GM18951 (cell line): ENCODE results near the gene KCTD19.

Experiments used
- POLR2A ChIP-seq: IDR thresholded peaks from 4 replicates; pipeline ENCODE4 v1.6.1; 2011; ENCODE audit warnings: mild to moderate bottlenecking; ENCODE audit not compliant: insufficient read length, insufficient read depth; ENCODE audit errors: extremely low read depth
- in situ Hi-C: fragments of 300-500 bp; cut with MboI; formaldehyde crosslinking; loops from one replicate; pipeline ENCODE4 v1.12.0; 2022; ENCODE audit warnings: low sequenced_read_pairs, mixed read lengths, inconsistent platforms; ENCODE audit not compliant: unreplicated experiment

KCTD19 gene

GRCh38 chr16:67252609-67253497, 73.7 kb downstream of the KCTD19 start:
- in situ Hi-C loops: no loop called here
- TF ChIP-seq POLR2A: no peak

- no peak for TF ChIP-seq POLR2A
- in situ Hi-C loops: no loop called here
These were observed 76.6 kb downstream of the KCTD19 start for GRCh38 chr16:67250045-67250327.

GRCh38 chr16:67249178-67250044, 77.1 kb downstream of the KCTD19 start:
- in situ Hi-C loops: no loop called here
- TF ChIP-seq POLR2A: no peak

GRCh38 chr16:67248401-67249177, 78.0 kb downstream of the KCTD19 start, which contains the start of gene SLC9A5:
Gene SLC9A5 (plus strand): TSS chr16:67248979. CDS start chr16:67249015, 36 bp downstream.
- TF ChIP-seq POLR2A: peak; percentile 47
- in situ Hi-C loops: no loop called here

- no peak for TF ChIP-seq POLR2A
- in situ Hi-C loops: no loop called here
These were observed 78.5 kb downstream of the KCTD19 start for GRCh38 chr16:67248073-67248400.

GRCh38 chr16:67247192-67248072, 79.1 kb downstream of the KCTD19 start, which contains the start of gene FHOD1:
Gene FHOD1 (minus strand): TSS chr16:67247481. CDS start chr16:67247410, 71 bp downstream.
- peak; percentile 88 for TF ChIP-seq POLR2A
- in situ Hi-C loops: no loop called here

GRCh38 chr16:67246756-67247191, 79.8 kb downstream of the KCTD19 start:
- in situ Hi-C loops: no loop called here
- no peak for TF ChIP-seq POLR2A

GRCh38 chr16:67246081-67246755, 80.3 kb downstream of the KCTD19 start:
- peak; percentile 60 for TF ChIP-seq POLR2A
- in situ Hi-C loops: no loop called here

- in situ Hi-C loops: no loop called here
- no peak for TF ChIP-seq POLR2A
These were observed 80.9 kb downstream of the KCTD19 start for GRCh38 chr16:67245674-67246080.

- in situ Hi-C loops: no loop called here
- no peak for TF ChIP-seq POLR2A
These were observed 81.4 kb downstream of the KCTD19 start for GRCh38 chr16:67245186-67245585.

GRCh38 chr16:67244387-67245185, 82.0 kb downstream of the KCTD19 start:
- peak; percentile 73 for TF ChIP-seq POLR2A
- in situ Hi-C loops: no loop called here
